ENCODE data around the gene TUBB2B.

DNA sequence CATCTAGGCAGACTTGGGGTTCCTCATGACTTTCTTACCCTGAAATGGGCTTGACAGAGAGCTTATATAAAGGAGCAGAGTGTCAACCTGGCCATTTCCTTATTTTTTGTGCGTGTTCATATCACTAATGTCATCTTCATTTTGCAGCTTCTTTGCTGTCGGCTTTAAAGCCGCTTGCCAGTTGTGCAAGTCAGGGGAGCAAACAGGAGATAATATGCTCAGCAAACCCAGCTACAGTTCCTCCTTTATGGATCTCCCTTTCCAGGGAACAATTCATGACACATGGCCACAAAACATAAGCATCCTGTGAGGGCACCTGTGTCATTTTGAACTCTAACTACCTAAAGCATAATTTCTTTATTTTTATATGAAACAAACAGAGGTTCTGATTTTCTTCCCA is 6.5 kb upstream of the TUBB2B start:
- TF ChIP-seq FOXM1 (IDR thresholded peaks at IDR 0.05; ENCODE audit: borderline replicate concordance, low read depth) (no peak), EP300 (IDR thresholded peaks at IDR 0.05; ENCODE audit: borderline replicate concordance) (no peak), CEBPB (IDR thresholded peaks at IDR 0.05) (no peak), ZBTB7A (IDR thresholded peaks at IDR 0.05; ENCODE audit: low read depth) (no peak), RAD21 (IDR thresholded peaks at IDR 0.05; ENCODE audit: low read depth) (no peak), EGR1 (IDR thresholded peaks at IDR 0.05) (no peak), TCF12 (IDR thresholded peaks at IDR 0.05; ENCODE audit: low read depth) (no peak), NFIC (IDR thresholded peaks at IDR 0.05) (no peak), TEAD4 (IDR thresholded peaks at IDR 0.05) (no peak), REST (IDR thresholded peaks at IDR 0.05; ENCODE audit: low read depth) (no peak), YY1 (IDR thresholded peaks at IDR 0.05; ENCODE audit: low read depth) (no peak)

Data from Ishikawa (cell line).